ENCODE results near the gene LGSN. TPM values are rescaled to one million over a fixed set of nuclear protein-coding genes. Genes with fewer than 3 reads are reported as not detected.

The LGSN gene
- total and polyA plus RNA-seq, 2 of the 8 experiments (the other 6 are each of a cell fraction or from before 2014, with no cell fraction given), result 0.08 TPM; not detected in 1

- POLR2A ChIA-PET (ENCODE audit: partially characterized antibody), result no interaction called here
- no peak for TF ChIP-seq TCF12 (IDR thresholded peaks at IDR 0.05; ENCODE audit: low read depth, low read length)
- no peak for TF ChIP-seq CHD2 (IDR thresholded peaks at IDR 0.05; ENCODE audit: low read length)
- no peak for TF ChIP-seq ASH2L (IDR thresholded peaks at IDR 0.05; ENCODE audit: low read length)
- no peak for TF ChIP-seq SP4 (IDR thresholded peaks at IDR 0.05; ENCODE audit: low read length)
- no peak for TF ChIP-seq CBX5 (IDR thresholded peaks at IDR 0.05; ENCODE audit: low read depth, low read length)
- no peak for TF ChIP-seq RFX5 (IDR thresholded peaks at IDR 0.05; ENCODE audit: borderline replicate concordance, low read depth, low read length)
- no peak for TF ChIP-seq BRCA1 (IDR thresholded peaks at IDR 0.05; ENCODE audit: low read depth, low read length)
- TF ChIP-seq EP300 (IDR thresholded peaks at IDR 0.05; ENCODE audit: borderline replicate concordance in 1 of 2, low read depth in 2 of 2, low read length in 2 of 2), result no peak
- TF ChIP-seq, protein P1, sequence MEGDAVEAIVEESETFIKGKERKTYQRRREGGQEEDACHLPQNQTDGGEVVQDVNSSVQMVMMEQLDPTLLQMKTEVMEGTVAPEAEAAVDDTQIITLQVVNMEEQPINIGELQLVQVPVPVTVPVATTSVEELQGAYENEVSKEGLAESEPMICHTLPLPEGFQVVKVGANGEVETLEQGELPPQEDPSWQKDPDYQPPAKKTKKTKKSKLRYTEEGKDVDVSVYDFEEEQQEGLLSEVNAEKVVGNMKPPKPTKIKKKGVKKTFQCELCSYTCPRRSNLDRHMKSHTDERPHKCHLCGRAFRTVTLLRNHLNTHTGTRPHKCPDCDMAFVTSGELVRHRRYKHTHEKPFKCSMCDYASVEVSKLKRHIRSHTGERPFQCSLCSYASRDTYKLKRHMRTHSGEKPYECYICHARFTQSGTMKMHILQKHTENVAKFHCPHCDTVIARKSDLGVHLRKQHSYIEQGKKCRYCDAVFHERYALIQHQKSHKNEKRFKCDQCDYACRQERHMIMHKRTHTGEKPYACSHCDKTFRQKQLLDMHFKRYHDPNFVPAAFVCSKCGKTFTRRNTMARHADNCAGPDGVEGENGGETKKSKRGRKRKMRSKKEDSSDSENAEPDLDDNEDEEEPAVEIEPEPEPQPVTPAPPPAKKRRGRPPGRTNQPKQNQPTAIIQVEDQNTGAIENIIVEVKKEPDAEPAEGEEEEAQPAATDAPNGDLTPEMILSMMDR (IDR thresholded peaks at IDR 0.05; ENCODE audit: control extremely low read depth in 1 of 3, insufficient read depth in 1 of 3, low read depth in 1 of 3, low read length in 3 of 3), result peak in 1 of 3 experiments; percentile 27; a peak in 1 of 4 replicates
- no peak for TF ChIP-seq ZNF274 (IDR thresholded peaks at IDR 0.05; ENCODE audit: borderline replicate concordance, extremely low read depth, low read length)
- TF ChIP-seq, protein P2, sequence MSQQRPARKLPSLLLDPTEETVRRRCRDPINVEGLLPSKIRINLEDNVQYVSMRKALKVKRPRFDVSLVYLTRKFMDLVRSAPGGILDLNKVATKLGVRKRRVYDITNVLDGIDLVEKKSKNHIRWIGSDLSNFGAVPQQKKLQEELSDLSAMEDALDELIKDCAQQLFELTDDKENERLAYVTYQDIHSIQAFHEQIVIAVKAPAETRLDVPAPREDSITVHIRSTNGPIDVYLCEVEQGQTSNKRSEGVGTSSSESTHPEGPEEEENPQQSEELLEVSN (IDR thresholded peaks at IDR 0.05), result no peak
Measured at GRCh38 chr6:63236398-63236817, 83.4 kb downstream of the LGSN start.

More at GRCh38 chr6:63236398-63236817, 83.4 kb downstream of the LGSN start:
- no peaks in the 10 kb centered on the region for H3K79me1 ChIP-seq (ENCODE audit: low read depth, low read length)
- no peak overlapping the region for H2BK15ac ChIP-seq (ENCODE audit: low read length)
- no peak overlapping the region for H2BK12ac ChIP-seq (ENCODE audit: low read depth, low read length)
- peaks cover 0 to 8% (median 3%) of the 10 kb centered on the region in 4 experiments; a peak in 4 of 7 replicates for H3K4me1 ChIP-seq (replicated peaks in 1 of 4; ENCODE audit: control insufficient read depth in 3 of 4, insufficient read depth in 4 of 4, low read length in 3 of 4)
- H3K4me3 ChIP-seq (ENCODE audit: extremely low read depth in 1 of 4, insufficient read depth in 2 of 4, low read depth in 3 of 4, low read length in 4 of 4), result no peak overlapping the region
- H3K56ac ChIP-seq (replicated peaks; ENCODE audit: insufficient read length, low read depth, low read length), result no peak overlapping the region
- no peak overlapping the region for H3K18ac ChIP-seq (ENCODE audit: extremely low read depth, low read length)
- H2BK120ac ChIP-seq (replicated peaks; ENCODE audit: low read depth, low read length), result no peak overlapping the region
- no peaks in the 10 kb centered on the region for H4K20me1 ChIP-seq (replicated peaks in 1 of 2; ENCODE audit: control insufficient read depth in 1 of 2, insufficient read depth in 2 of 2, low read length in 2 of 2)
- no peak overlapping the region for H3K4ac ChIP-seq (replicated peaks; ENCODE audit: insufficient read length, low read depth, low read length)
- no peak overlapping the region for H4K8ac ChIP-seq (ENCODE audit: extremely low read depth, insufficient read depth, low read length)
- no peak overlapping the region for H4K5ac ChIP-seq (ENCODE audit: insufficient read length, low read depth, low read length)
- no peak overlapping the region; a peak in 1 of 7 replicates for H3K9ac ChIP-seq (replicated peaks in 1 of 4; ENCODE audit: extremely low read depth in 1 of 4, low read depth in 3 of 4, low read length in 3 of 4)
- H3K36me3 ChIP-seq (ENCODE audit: control insufficient read depth in 2 of 4, insufficient read depth in 4 of 4, low read length in 3 of 4), result no peaks in the 10 kb centered on the region
- H3K14ac ChIP-seq (ENCODE audit: insufficient read length), result no peak overlapping the region
- no peaks in the 10 kb centered on the region for H3K79me2 ChIP-seq (ENCODE audit: control insufficient read depth in 1 of 2, insufficient read depth in 2 of 2, low read length in 2 of 2)
- H3K27me3 ChIP-seq (replicated peaks in 1 of 4; ENCODE audit: control insufficient read depth in 3 of 4, extremely low read depth in 1 of 4, insufficient read depth in 3 of 4, low read length in 3 of 4), result peaks cover 0 to 4% (median 2%) of the 10 kb centered on the region in 4 experiments; a peak in 4 of 7 replicates
- peak overlapping the region; percentile 12 to 25; a peak in 2 of 4 replicates for H3K4me2 ChIP-seq (ENCODE audit: insufficient read depth in 1 of 2, low read depth in 2 of 2, low read length in 2 of 2)
- H2BK20ac ChIP-seq (ENCODE audit: low read length), result no peak overlapping the region
- CTCF ChIA-PET (ENCODE audit: partially characterized antibody), result interaction anchor here (1.0 to 1.2 kb wide), 2 partner anchors 14 to 37 kb away, joined by 3 read pairs; no protein-coding TSS in a partner anchor
- H3K23me2 ChIP-seq (ENCODE audit: low read depth, low read length), result no peaks in the 10 kb centered on the region; the same call in 1 of the 2 replicates
- no peak overlapping the region for H4K91ac ChIP-seq (replicated peaks; ENCODE audit: insufficient read length, low read length)
- FAIRE-seq (peak; percentile 95), DNase-seq (ENCODE audit: low read depth in 1 of 2, low spot score in 2 of 2) (no peak)
- no peaks in the 10 kb centered on the region for H3K9me3 ChIP-seq (ENCODE audit: insufficient read depth in 2 of 2, low read depth in 1 of 2, low read length in 1 of 2)
- no peak overlapping the region for H3K23ac ChIP-seq (ENCODE audit: insufficient read length)
- WGBS, 2 experiments (ENCODE audit: extremely low coverage in 1 of 2, insufficient coverage in 1 of 2, insufficient read length in 1 of 2, insufficient replicate concordance in 2 of 2, low coverage in 1 of 2, low lambda C conversion rate in 2 of 2, missing lambda C conversion rate in 1 of 2), result 43% methylated on average over 3 of the region's 3 CpGs; no CpG with 5 or more reads in 1 of the 2 experiments
- H2AK5ac ChIP-seq (ENCODE audit: low read depth, low read length), result no peak overlapping the region
- H2AFZ ChIP-seq (ENCODE audit: low read length), result no peak overlapping the region
- H3K27ac ChIP-seq (ENCODE audit: low read depth, low read length), result no peak overlapping the region
- H2BK5ac ChIP-seq (ENCODE audit: low read depth, low read length), result no peak overlapping the region

All from H1 (cell line).